H1 (cell line): ENCODE results near the gene TFDP1. TPM values are rescaled to one million over a fixed set of nuclear protein-coding genes. Genes with fewer than 3 reads are reported as not detected.

ENCODE experiments used
- CTCF ChIA-PET: fragments of 300-600 bp; sonication (Branson Sonifier 250); formaldehyde crosslinking; loops from one replicate; lab custom pipeline; 2021; ENCODE audit not compliant: partially characterized antibody; lab: Charles Lee
- POLR2A ChIA-PET: fragments of 300-600 bp; sonication (Branson Sonifier 250); formaldehyde crosslinking; loops from one replicate; lab custom pipeline; 2021; ENCODE audit warnings: inconsistent platforms; ENCODE audit not compliant: partially characterized antibody; lab: Charles Lee
- DNase-seq, 2 experiments: peaks; one replicate each; pipeline versions ENCODE4 v3.0.0 to v3.0.0-alpha.2; 2010 to 2022; ENCODE audit warnings: low spot score in 2 of 2, low read depth in 1 of 2, mixed read lengths in 1 of 2
- FAIRE-seq: peaks from 2 replicates; lab custom pipeline; 2011; peaks lifted over from hg19 to GRCh38; lab: Jason Lieb, UNC
- H2AFZ ChIP-seq: 2 replicates; pipeline ENCODE4 v1.8.1; 2012; ENCODE audit warnings: low read length, inconsistent platforms
- H2AK5ac ChIP-seq: 2 replicates; pipeline ENCODE4 v1.6.1; 2013; ENCODE audit warnings: low read depth, low read length
- H2BK120ac ChIP-seq: replicated peaks from 2 replicates; pipeline ENCODE3; 2013; ENCODE audit warnings: low read depth, low read length, inconsistent platforms
- H2BK12ac ChIP-seq: 2 replicates; pipeline ENCODE4 v1.6.1; 2013; ENCODE audit warnings: low read depth, low read length
- H2BK15ac ChIP-seq: 2 replicates; pipeline ENCODE4 v1.6.1; 2013; ENCODE audit warnings: low read length
- H2BK20ac ChIP-seq: 2 replicates; pipeline ENCODE4 v1.6.1; 2013; ENCODE audit warnings: low read length
- H2BK5ac ChIP-seq: 2 replicates; pipeline ENCODE4 v1.6.1; 2013; ENCODE audit warnings: low read depth, low read length
- H3K14ac ChIP-seq: 2 replicates; pipeline ENCODE4 v1.6.1; 2013; ENCODE audit warnings: inconsistent platforms; ENCODE audit not compliant: insufficient read length
- H3K18ac ChIP-seq: 2 replicates; pipeline ENCODE4 v1.6.1; 2013; ENCODE audit warnings: low read length; ENCODE audit errors: extremely low read depth
- H3K23ac ChIP-seq: 2 replicates; pipeline ENCODE4 v1.6.1; 2013; ENCODE audit warnings: inconsistent platforms; ENCODE audit not compliant: insufficient read length
- H3K23me2 ChIP-seq: 2 replicates; pipeline ENCODE4 v1.6.1; 2013; ENCODE audit warnings: low read depth, low read length
- H3K27ac ChIP-seq: 2 replicates; pipeline ENCODE4 v1.6.1; 2011; ENCODE audit warnings: low read depth, low read length, inconsistent platforms
- H3K27me3 ChIP-seq, 4 experiments: replicated peaks in 1 of 4; 1 replicate in 1 of 4; 2 replicates in 3 of 4; pipeline versions ENCODE4 v1.6.1 to v1.8.1; 2011 to 2013; ENCODE audit warnings: low read length in 3 of 4, mild to moderate bottlenecking in 3 of 4, inconsistent platforms in 2 of 4, mixed read lengths in 2 of 4, moderate library complexity in 1 of 4; ENCODE audit not compliant: control insufficient read depth in 3 of 4, insufficient read depth in 3 of 4; ENCODE audit errors: extremely low read depth in 1 of 4
- H3K36me3 ChIP-seq, 4 experiments: 2 replicates each; pipeline versions ENCODE4 v1.6.1 to v1.8.1; 2011 to 2013; ENCODE audit warnings: mild to moderate bottlenecking in 4 of 4, low read length in 3 of 4, moderate library complexity in 2 of 4, control low read depth in 1 of 4, inconsistent platforms in 1 of 4; ENCODE audit not compliant: insufficient read depth in 4 of 4, control insufficient read depth in 2 of 4
- H3K4ac ChIP-seq: replicated peaks from 2 replicates; pipeline ENCODE3; 2013; ENCODE audit warnings: low read length, low read depth, mixed read lengths, inconsistent platforms; ENCODE audit not compliant: insufficient read length
- H3K4me1 ChIP-seq, 4 experiments: replicated peaks in 1 of 4; 1 replicate in 1 of 4; 2 replicates in 3 of 4; pipeline versions ENCODE4 v1.6.1 to v1.8.1; 2011 to 2013; ENCODE audit warnings: low read length in 3 of 4, inconsistent platforms in 2 of 4, mixed read lengths in 1 of 4; ENCODE audit not compliant: insufficient read depth in 4 of 4, control insufficient read depth in 3 of 4
- H3K4me2 ChIP-seq, 2 experiments: 2 replicates each; pipeline versions ENCODE4 v1.6.1 to v1.8.1; 2011 to 2013; ENCODE audit warnings: low read depth in 2 of 2, low read length in 2 of 2, control low read depth in 1 of 2, inconsistent platforms in 1 of 2, mild to moderate bottlenecking in 1 of 2; ENCODE audit not compliant: insufficient read depth in 1 of 2
- H3K4me3 ChIP-seq, 4 experiments: fragments of 200-600, 300-600 bp in 1 of 4; sonication (generic), shearing (Covaris generic), sonication (Bioruptor Twin) in 1 of 4; 2 replicates each; pipeline versions ENCODE4 v1.5.1 to v1.8.1; 2011 to 2016; ENCODE audit warnings: low read length in 4 of 4, low read depth in 3 of 4, control low read depth in 2 of 4, inconsistent platforms in 2 of 4, mild to moderate bottlenecking in 2 of 4, mixed read lengths in 1 of 4, moderate library complexity in 1 of 4; ENCODE audit not compliant: insufficient read depth in 2 of 4; ENCODE audit errors: extremely low read depth in 1 of 4
- H3K56ac ChIP-seq: replicated peaks from 2 replicates; pipeline ENCODE3; 2013; ENCODE audit warnings: low read depth, mild to moderate bottlenecking, mixed read lengths, low read length, inconsistent platforms; ENCODE audit not compliant: insufficient read length
- H3K79me1 ChIP-seq: 2 replicates; pipeline ENCODE4 v1.6.1; 2013; ENCODE audit warnings: low read depth, low read length, control low read depth
- H3K79me2 ChIP-seq, 2 experiments: 2 replicates each; pipeline versions ENCODE4 v1.6.1 to v1.8.1; 2012 to 2013; ENCODE audit warnings: low read length in 2 of 2, mild to moderate bottlenecking in 2 of 2, inconsistent platforms in 1 of 2; ENCODE audit not compliant: insufficient read depth in 2 of 2, control insufficient read depth in 1 of 2
- H3K9ac ChIP-seq, 4 experiments: replicated peaks in 1 of 4; 1 replicate in 1 of 4; 2 replicates in 3 of 4; pipeline versions ENCODE4 v1.6.1 to v1.8.1; 2011 to 2013; ENCODE audit warnings: low read depth in 3 of 4, low read length in 3 of 4, control low read depth in 2 of 4, mild to moderate bottlenecking in 2 of 4, moderate library complexity in 2 of 4, inconsistent platforms in 1 of 4; ENCODE audit errors: extremely low read depth in 1 of 4
- H3K9me3 ChIP-seq, 2 experiments: 2 replicates each; pipeline versions ENCODE4 v1.6.1 to v1.8.1; 2012 to 2013; ENCODE audit warnings: mild to moderate bottlenecking in 2 of 2, moderate library complexity in 2 of 2, control low read depth in 1 of 2, inconsistent platforms in 1 of 2, low read depth in 1 of 2, low read length in 1 of 2, mixed read lengths in 1 of 2; ENCODE audit not compliant: insufficient read depth in 2 of 2
- H4K20me1 ChIP-seq, 2 experiments: replicated peaks in 1 of 2; 2 replicates each; pipeline versions ENCODE3 to v1.8.1; 2011 to 2013; ENCODE audit warnings: inconsistent platforms in 2 of 2, low read length in 2 of 2, mild to moderate bottlenecking in 1 of 2; ENCODE audit not compliant: insufficient read depth in 2 of 2, control insufficient read depth in 1 of 2
- H4K5ac ChIP-seq: 2 replicates; pipeline ENCODE4 v1.6.1; 2013; ENCODE audit warnings: low read length, low read depth, mixed read lengths, inconsistent platforms; ENCODE audit not compliant: insufficient read length
- H4K8ac ChIP-seq: 2 replicates; pipeline ENCODE4 v1.8.0; 2013; ENCODE audit warnings: mild to moderate bottlenecking, moderate library complexity, low read length, inconsistent platforms; ENCODE audit not compliant: insufficient read depth; ENCODE audit errors: extremely low read depth
- H4K91ac ChIP-seq: replicated peaks from 2 replicates; pipeline ENCODE3; 2013; ENCODE audit warnings: low read length, mixed read lengths, inconsistent platforms; ENCODE audit not compliant: insufficient read length
- ATF2 ChIP-seq: IDR thresholded peaks from 2 replicates; pipeline ENCODE4 v1.6.1; 2012; ENCODE audit warnings: low read length, inconsistent platforms
- NRF1 ChIP-seq: IDR thresholded peaks from 2 replicates; pipeline ENCODE4 v1.6.1; 2011; ENCODE audit warnings: mild to moderate bottlenecking, low read depth, low read length, improper control_type of control experiment
- WGBS, 2 experiments: shearing (Covaris generic) in 1 of 2; methylation state at CpG; one replicate each; pipeline versions ENCODE4 v1.1.6 to v1.1.7; 2013 to 2015; ENCODE audit warnings: low lambda C conversion rate in 2 of 2, mixed read lengths in 2 of 2, inconsistent platforms in 1 of 2, low coverage in 1 of 2, missing lambda C conversion rate in 1 of 2; ENCODE audit not compliant: insufficient replicate concordance in 2 of 2, insufficient coverage in 1 of 2, insufficient read length in 1 of 2; ENCODE audit errors: extremely low coverage in 1 of 2, missing lambda C conversion rate in 1 of 2; 5-methylcytosine and 5-hydroxymethylcytosine counted together
- polyA plus RNA-seq, 7 experiments: library from polyadenylated mRNA; depleted of rRNA in 3 of 7; stranded (reverse) in 5 of 7; unstranded in 2 of 7; fragments of >200 nt in 5 of 7; fragments of 200-250 nt in 2 of 7; gene quantifications; 1 replicate in 5 of 7; 2 replicates in 1 of 7; 4 replicates in 1 of 7; pipeline versions ENCODE4 v1.2.1 to v1.2.3, GENCODE V29; 2011 to 2013; ENCODE audit warnings: missing spikeins in 2 of 7, mixed read lengths in 2 of 7
- total RNA-seq: library from RNA; stranded (reverse); fragmentation: NEBNext Ultra II Directional; extraction: Animal tissue kit (Norgen Biotek cat#: 25700); gene quantifications from 2 replicates; pipeline ENCODE4 v1.2.1, GENCODE V29; 2021
- TF ChIP-seq, protein P1 (sequence below): IDR thresholded peaks from 2 replicates; pipeline ENCODE4 v1.6.1; 2012; ENCODE audit warnings: inconsistent platforms

Gene TFDP1
- total and polyA plus RNA-seq, 2 of the 8 experiments (the other 6 are each of a cell fraction or from before 2014, with no cell fraction given), result 43.6 to 81.9 TPM

GRCh38 chr13:113647351-113648215 is 63.0 kb downstream of the TFDP1 start:
- Histone ChIP-seq H3K79me1 (no peaks in the 10 kb centered on the region), H3K4me2 (no peak overlapping the region)
- FAIRE-seq, result no peak

More at GRCh38 chr13:113647351-113648215, 63.0 kb downstream of the TFDP1 start:
- Histone ChIP-seq H3K9ac (no peak overlapping the region), H3K18ac (no peak overlapping the region), H3K4me1 (no peaks in the 10 kb centered on the region), H4K5ac (no peak overlapping the region), H3K4ac (no peak overlapping the region), H3K14ac (no peak overlapping the region), H3K4me3 (no peak overlapping the region), H3K23me2 (no peaks in the 10 kb centered on the region), H2AFZ (no peak overlapping the region), H4K91ac (no peak overlapping the region), H3K36me3 (peaks cover 0 to under 1% (median 0%) of the 10 kb centered on the region in 4 experiments; a peak in 1 of 8 replicates), H3K9me3 (peaks cover 18 to 22% of the 10 kb centered on the region in 2 experiments), H4K8ac (no peak overlapping the region), H2BK20ac (no peak overlapping the region), H2BK15ac (no peak overlapping the region), H4K20me1 (no peaks in the 10 kb centered on the region), H2BK120ac (no peak overlapping the region), H3K56ac (no peak overlapping the region), H2BK12ac (no peak overlapping the region), H2BK5ac (no peak overlapping the region), H3K27ac (no peak overlapping the region), H3K23ac (no peak overlapping the region), H3K27me3 (no peaks in the 10 kb centered on the region), H2AK5ac (no peak overlapping the region), H3K79me2 (no peaks in the 10 kb centered on the region)
- 88% methylated on average over 33 of the region's 42 CpGs; no CpG with 5 or more reads in 1 of the 2 experiments for WGBS, 2 experiments
- POLR2A ChIA-PET, result no interaction called here
- TF ChIP-seq ATF2, result no peak
- TF ChIP-seq, protein P1, sequence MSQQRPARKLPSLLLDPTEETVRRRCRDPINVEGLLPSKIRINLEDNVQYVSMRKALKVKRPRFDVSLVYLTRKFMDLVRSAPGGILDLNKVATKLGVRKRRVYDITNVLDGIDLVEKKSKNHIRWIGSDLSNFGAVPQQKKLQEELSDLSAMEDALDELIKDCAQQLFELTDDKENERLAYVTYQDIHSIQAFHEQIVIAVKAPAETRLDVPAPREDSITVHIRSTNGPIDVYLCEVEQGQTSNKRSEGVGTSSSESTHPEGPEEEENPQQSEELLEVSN, result peak; percentile 75
- no peak for TF ChIP-seq NRF1
- CTCF ChIA-PET, result interaction anchor here (2.0 kb wide), 1 partner anchor 94 kb away, joined by 7 read pairs; no protein-coding TSS in a partner anchor
- no peak for DNase-seq
